Measurements from ENCODE around the gene HOOK1. TPM values are rescaled to one million over a fixed set of nuclear protein-coding genes. Genes with fewer than 3 reads are reported as not detected.

The HOOK1 gene
- total and polyA plus RNA-seq, 2 of the 13 experiments (the other 11 are each of a cell fraction or from before 2014, with no cell fraction given) = 11.3 to 24.2 TPM

GRCh38 chr1:59917785-59918180 is 103.0 kb downstream of the HOOK1 start:
- H3K4me3 ChIP-seq (replicated peaks in 1 of 3; ENCODE audit: insufficient read depth in 1 of 3, low read depth in 2 of 3, low read length in 3 of 3) = no peak overlapping the region
- no peaks in the 10 kb centered on the region for H3K9me3 ChIP-seq (ENCODE audit: low read length)
- no peak for FAIRE-seq
- peaks cover 8% of the 10 kb centered on the region; the same call in 1 of the 2 replicates for H3K4me1 ChIP-seq (ENCODE audit: insufficient read depth, low read length)
- in situ Hi-C loops (cut with HindIII; ENCODE audit: extremely low pct_ligation_motif_present, low pct_unique_long_range_greater_than_20kb) (no loop called here), intact Hi-C loops (cut with micrococcal nuclease; ENCODE audit: unreplicated experiment) (no loop called here)
- H3K27me3 ChIP-seq (ENCODE audit: control insufficient read depth in 1 of 2, insufficient read depth in 2 of 2, low read length in 2 of 2) = no peaks in the 10 kb centered on the region
- ChIA-PET POLR2A (no interaction called here), CTCF (ENCODE audit: low intra/inter-chr PET ratio, low total read pairs) (no interaction called here)
- no peak for TF ChIP-seq ZNF33B (CRISPR knock-in tag; IDR thresholded peaks at IDR 0.05)
- TF ChIP-seq CSRNP1 (CRISPR knock-in tag; IDR thresholded peaks at IDR 0.05) = no peak
- no peak for TF ChIP-seq ZNF10 (CRISPR knock-in tag; IDR thresholded peaks at IDR 0.05; ENCODE audit: borderline replicate concordance, low read depth)
- no peak for TF ChIP-seq ZNF615 (CRISPR knock-in tag; IDR thresholded peaks at IDR 0.05; ENCODE audit: borderline replicate concordance)
- BruUV-seq (replicated peaks) = no TSS peak
- H2AFZ ChIP-seq (ENCODE audit: low read length) = no peak overlapping the region
- no peaks in the 10 kb centered on the region for H4K20me1 ChIP-seq (ENCODE audit: insufficient read depth, low read length)
- H3K4me2 ChIP-seq (ENCODE audit: low read depth, low read length) = no peak overlapping the region
- 91% methylated on average over 2 of the region's 2 CpGs for WGBS (ENCODE audit: low lambda C conversion rate)
- H3K79me2 ChIP-seq (ENCODE audit: insufficient read depth, low read length) = no peaks in the 10 kb centered on the region
- no peak for ATAC-seq
- no peak for DNase-seq (ENCODE audit: low spot score)
- no peak overlapping the region for H3K27ac ChIP-seq (ENCODE audit: extremely low read length, insufficient read depth, low read length)
- no peak overlapping the region for H3K9ac ChIP-seq (ENCODE audit: insufficient read depth, low read depth, low read length)
- H3K36me3 ChIP-seq (replicated peaks in 1 of 2; ENCODE audit: control insufficient read depth in 1 of 2, insufficient read depth in 2 of 2, low read length in 2 of 2) = no peaks in the 10 kb centered on the region

GRCh38 chr1:59919746-59920145 is 105.0 kb downstream of the HOOK1 start:
- ChIA-PET POLR2A (no interaction called here), CTCF (ENCODE audit: low intra/inter-chr PET ratio, low total read pairs) (no interaction called here)
- Histone ChIP-seq H3K9ac (ENCODE audit: insufficient read depth, low read depth, low read length) (no peak overlapping the region), H4K20me1 (ENCODE audit: insufficient read depth, low read length) (no peaks in the 10 kb centered on the region), H3K9me3 (ENCODE audit: low read length) (no peaks in the 10 kb centered on the region), H3K4me1 (ENCODE audit: insufficient read depth, low read length) (peaks cover 8% of the 10 kb centered on the region; the same call in 1 of the 2 replicates), H3K79me2 (ENCODE audit: insufficient read depth, low read length) (no peaks in the 10 kb centered on the region), H3K27me3 (ENCODE audit: control insufficient read depth in 1 of 2, insufficient read depth in 2 of 2, low read length in 2 of 2) (no peaks in the 10 kb centered on the region), H3K36me3 (replicated peaks in 1 of 2; ENCODE audit: control insufficient read depth in 1 of 2, insufficient read depth in 2 of 2, low read length in 2 of 2) (no peaks in the 10 kb centered on the region), H3K4me2 (ENCODE audit: low read depth, low read length) (no peak overlapping the region), H3K27ac (ENCODE audit: extremely low read length, insufficient read depth, low read length) (no peak overlapping the region), H3K4me3 (replicated peaks in 1 of 3; ENCODE audit: insufficient read depth in 1 of 3, low read depth in 2 of 3, low read length in 3 of 3) (no peak overlapping the region), H2AFZ (ENCODE audit: low read length) (no peak overlapping the region)
- TF ChIP-seq ZNF280D (CRISPR knock-in tag; IDR thresholded peaks at IDR 0.05) = no peak
- no peak for TF ChIP-seq GATAD2A (CRISPR knock-in tag; IDR thresholded peaks at IDR 0.05)
- no peak for TF ChIP-seq JUN (CRISPR knock-in tag; IDR thresholded peaks at IDR 0.05)
- no peak for TF ChIP-seq JARID2 (CRISPR knock-in tag; IDR thresholded peaks at IDR 0.05; ENCODE audit: insufficient replicate concordance)
- TF ChIP-seq ZNF441 (CRISPR knock-in tag; IDR thresholded peaks at IDR 0.05; ENCODE audit: borderline replicate concordance) = no peak
- TF ChIP-seq ZNF83 (CRISPR knock-in tag; IDR thresholded peaks at IDR 0.05; ENCODE audit: borderline replicate concordance) = no peak
- WGBS (ENCODE audit: low lambda C conversion rate) = 99% methylated on average over 2 of the region's 2 CpGs
- intact Hi-C loops (cut with micrococcal nuclease; ENCODE audit: unreplicated experiment) = no loop called here
- no TSS peak for BruUV-seq (replicated peaks)
- in situ Hi-C loops (cut with HindIII; ENCODE audit: extremely low pct_ligation_motif_present, low pct_unique_long_range_greater_than_20kb) = loop anchor here (10.0 kb wide), 1 partner anchor 65 kb away; no protein-coding TSS in a partner anchor
- FAIRE-seq (no peak), DNase-seq (ENCODE audit: low spot score) (no peak), ATAC-seq (no peak)

Data from HepG2 (cell line).